ENCODE measurements around the gene FOXN3.

FOXN3 gene

GRCh38 chr14:89454996-89455395 lies 38.0 kb upstream of the FOXN3 start:
- no peak for DNase-seq (ENCODE audit: extremely low read depth, low read depth)
- no peak for TF ChIP-seq CTCF (IDR thresholded peaks at IDR 0.05; ENCODE audit: low read depth, low read length)

- no peak for DNase-seq (ENCODE audit: extremely low read depth, low read depth)
- no peak for TF ChIP-seq CTCF (IDR thresholded peaks at IDR 0.05; ENCODE audit: low read depth, low read length)
Observed at GRCh38 chr14:89452281-89452680, 35.2 kb upstream of the FOXN3 start.

DNA sequence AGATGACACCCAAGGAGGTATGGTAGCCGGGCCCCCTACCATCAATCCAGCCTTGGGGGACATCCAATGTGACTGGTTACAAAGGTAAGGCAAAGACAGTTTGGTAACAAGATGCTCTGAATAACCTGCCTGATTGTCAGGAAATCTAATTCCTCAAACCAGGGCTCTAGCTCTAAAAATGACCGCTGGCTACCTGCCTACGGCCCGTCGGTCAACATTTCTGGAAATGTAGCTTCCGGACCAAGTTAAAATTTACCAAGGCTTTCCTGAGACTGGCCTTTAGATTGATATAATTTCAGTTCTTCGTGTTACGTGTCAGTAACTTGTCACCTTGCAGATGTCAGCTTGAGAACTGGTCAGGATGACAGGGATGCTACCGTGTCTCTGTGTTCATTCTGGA lies 34.2 kb upstream of the FOXN3 start:
- no peak for TF ChIP-seq CTCF (IDR thresholded peaks at IDR 0.05; ENCODE audit: low read depth, low read length)
- DNase-seq (ENCODE audit: extremely low read depth, low read depth), result no peak

GRCh38 chr14:89447182-89447944 lies 30.3 kb upstream of the FOXN3 start:
- TF ChIP-seq CTCF (IDR thresholded peaks at IDR 0.05; ENCODE audit: low read depth, low read length), result no peak
- no peak for DNase-seq (ENCODE audit: extremely low read depth, low read depth)

- no peak for DNase-seq (ENCODE audit: extremely low read depth, low read depth)
- no peak for TF ChIP-seq CTCF (IDR thresholded peaks at IDR 0.05; ENCODE audit: low read depth, low read length)
Observed at GRCh38 chr14:89445273-89445973, 28.4 kb upstream of the FOXN3 start.

DNA sequence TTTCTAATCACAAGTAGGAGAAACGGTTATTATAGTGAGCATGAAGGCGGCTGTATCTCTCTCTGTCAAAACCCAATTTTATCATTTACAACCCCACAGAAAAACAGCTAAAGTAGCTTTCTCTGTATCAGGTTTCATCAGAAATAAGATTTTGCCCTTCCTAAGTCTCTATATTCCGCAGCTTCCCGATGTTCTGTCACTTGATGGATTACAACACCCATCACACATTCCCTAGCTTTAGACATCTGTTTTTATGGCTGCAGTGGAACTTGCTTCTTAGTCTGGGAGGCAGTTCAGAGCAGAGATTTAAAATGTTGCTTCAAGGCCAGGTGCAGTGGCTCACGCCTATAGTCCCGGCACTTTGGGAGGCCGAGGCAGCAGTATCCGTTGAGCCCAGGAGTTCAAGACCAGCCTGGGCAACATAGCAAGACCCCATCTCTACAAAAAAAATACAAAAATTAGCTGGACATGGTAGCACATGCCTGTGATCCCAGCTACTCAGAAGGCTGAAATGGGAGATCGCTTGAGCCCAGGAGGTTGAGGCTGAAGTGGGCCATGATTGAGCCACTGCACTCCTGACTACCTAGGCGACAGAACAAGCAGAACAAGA lies 27.6 kb upstream of the FOXN3 start:
- DNase-seq (ENCODE audit: extremely low read depth, low read depth), result no peak
- TF ChIP-seq CTCF (IDR thresholded peaks at IDR 0.05; ENCODE audit: low read depth, low read length), result no peak

- TF ChIP-seq CTCF (IDR thresholded peaks at IDR 0.05; ENCODE audit: low read depth, low read length), result no peak
- DNase-seq (ENCODE audit: extremely low read depth, low read depth), result no peak
Observed at GRCh38 chr14:89444044-89444443, 27.0 kb upstream of the FOXN3 start.
